ENCODE results near the gene DPH5.
"Not testable (repeated sequence)": the region's sequence is repeated elsewhere in the genome, so short reads cannot be mapped to it uniquely, and the experiment has no call there.

DPH5 gene, protein sequence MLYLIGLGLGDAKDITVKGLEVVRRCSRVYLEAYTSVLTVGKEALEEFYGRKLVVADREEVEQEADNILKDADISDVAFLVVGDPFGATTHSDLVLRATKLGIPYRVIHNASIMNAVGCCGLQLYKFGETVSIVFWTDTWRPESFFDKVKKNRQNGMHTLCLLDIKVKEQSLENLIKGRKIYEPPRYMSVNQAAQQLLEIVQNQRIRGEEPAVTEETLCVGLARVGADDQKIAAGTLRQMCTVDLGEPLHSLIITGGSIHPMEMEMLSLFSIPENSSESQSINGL

GRCh38 chr1:101025657-101026429 lies at the start of gene DPH5:
Gene DPH5 (minus strand): TSS chr1:101025784. CDS start chr1:101025443, 341 bp downstream.
- peaks cover 37% of the 10 kb centered on the region for H3K36me3 ChIP-seq (ENCODE audit: insufficient read depth, low read depth, low read length)
- H3K4me1 ChIP-seq (ENCODE audit: insufficient read depth, low read length) = peaks cover 6% of the 10 kb centered on the region; the same call in 1 of the 2 replicates
- no peaks in the 10 kb centered on the region for H3K27me3 ChIP-seq (ENCODE audit: insufficient read depth, low read length)
- H3K9me3 ChIP-seq (ENCODE audit: insufficient read depth, low read depth, low read length) = no peaks in the 10 kb centered on the region
- H3K4me3 ChIP-seq (ENCODE audit: low read length) = peak within 1 kb of the TSS; percentile 76
- H3K9ac ChIP-seq (ENCODE audit: low read depth, low read length) = peak within 1 kb of the TSS; percentile 88
- H3K27ac ChIP-seq (ENCODE audit: low read length) = peak within 1 kb of the TSS; percentile 50

GRCh38 chr1:101073836-101074235 lies 48.3 kb upstream of the DPH5 start:
- no peaks in the 10 kb centered on the region for H3K27me3 ChIP-seq (ENCODE audit: insufficient read depth, low read length)
- H3K9me3 ChIP-seq (ENCODE audit: insufficient read depth, low read depth, low read length) = no peaks in the 10 kb centered on the region
- no peak overlapping the region for H3K4me3 ChIP-seq (ENCODE audit: low read length)
- H3K4me1 ChIP-seq (ENCODE audit: insufficient read depth, low read length) = peaks cover 12% of the 10 kb centered on the region
- no peak overlapping the region for H3K27ac ChIP-seq (ENCODE audit: low read length)
- H3K9ac ChIP-seq (ENCODE audit: low read depth, low read length) = no peak overlapping the region
- no peaks in the 10 kb centered on the region for H3K36me3 ChIP-seq (ENCODE audit: insufficient read depth, low read depth, low read length)

- H3K36me3 ChIP-seq (ENCODE audit: insufficient read depth, low read depth, low read length) = no peaks in the 10 kb centered on the region
- H3K27ac ChIP-seq (ENCODE audit: low read length) = no peak overlapping the region
- H3K4me3 ChIP-seq (ENCODE audit: low read length) = no peak overlapping the region
- H3K4me1 ChIP-seq (ENCODE audit: insufficient read depth, low read length) = peaks cover 14% of the 10 kb centered on the region
- H3K9me3 ChIP-seq (ENCODE audit: insufficient read depth, low read depth, low read length) = no peaks in the 10 kb centered on the region
- no peak overlapping the region for H3K9ac ChIP-seq (ENCODE audit: low read depth, low read length)
- H3K27me3 ChIP-seq (ENCODE audit: insufficient read depth, low read length) = no peaks in the 10 kb centered on the region
Observed at GRCh38 chr1:101071470-101071891, 45.9 kb upstream of the DPH5 start.

DNA sequence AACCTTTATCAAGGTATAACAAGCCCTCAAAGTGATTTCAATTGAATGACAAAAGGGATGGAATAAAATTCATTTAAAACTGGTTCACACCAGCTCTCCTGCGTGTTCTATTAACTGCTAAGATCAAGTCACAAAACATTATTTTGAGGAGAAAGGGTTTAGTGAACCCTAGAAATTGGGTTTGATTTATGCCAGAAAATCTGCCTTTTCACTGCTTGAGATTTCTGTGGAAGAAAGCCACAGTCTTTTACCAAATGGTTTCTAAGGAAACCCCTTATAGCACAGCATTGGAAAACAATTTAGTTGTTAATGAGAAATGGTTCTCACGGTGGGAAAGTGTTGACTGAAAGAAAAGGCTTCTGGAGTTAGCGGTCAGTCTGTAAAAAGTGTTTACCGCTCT lies 43.6 kb upstream of the DPH5 start:
- Histone ChIP-seq H3K27me3 (ENCODE audit: insufficient read depth, low read length) (no peaks in the 10 kb centered on the region), H3K36me3 (ENCODE audit: insufficient read depth, low read depth, low read length) (no peaks in the 10 kb centered on the region), H3K9me3 (ENCODE audit: insufficient read depth, low read depth, low read length) (no peaks in the 10 kb centered on the region), H3K4me3 (ENCODE audit: low read length) (peak overlapping the region; percentile 34; the same call in 1 of the 2 replicates), H3K4me1 (ENCODE audit: insufficient read depth, low read length) (peaks cover 14% of the 10 kb centered on the region; the same call in 1 of the 2 replicates), H3K27ac (ENCODE audit: low read length) (no peak overlapping the region), H3K9ac (ENCODE audit: low read depth, low read length) (peak overlapping the region; percentile 27; the same call in 1 of the 2 replicates)

- not testable (repeated sequence) for H3K27ac ChIP-seq (ENCODE audit: low read length); H3K36me3 ChIP-seq (ENCODE audit: insufficient read depth, low read depth, low read length); H3K9ac ChIP-seq (ENCODE audit: low read depth, low read length); H3K27me3 ChIP-seq (ENCODE audit: insufficient read depth, low read length); H3K4me3 ChIP-seq (ENCODE audit: low read length); H3K9me3 ChIP-seq (ENCODE audit: insufficient read depth, low read depth, low read length)
- H3K4me1 ChIP-seq (ENCODE audit: insufficient read depth, low read length) = peaks cover 14% of the 10 kb centered on the region; the same call in 1 of the 2 replicates
Observed at GRCh38 chr1:101066937-101067335, 41.4 kb upstream of the DPH5 start.

DNA sequence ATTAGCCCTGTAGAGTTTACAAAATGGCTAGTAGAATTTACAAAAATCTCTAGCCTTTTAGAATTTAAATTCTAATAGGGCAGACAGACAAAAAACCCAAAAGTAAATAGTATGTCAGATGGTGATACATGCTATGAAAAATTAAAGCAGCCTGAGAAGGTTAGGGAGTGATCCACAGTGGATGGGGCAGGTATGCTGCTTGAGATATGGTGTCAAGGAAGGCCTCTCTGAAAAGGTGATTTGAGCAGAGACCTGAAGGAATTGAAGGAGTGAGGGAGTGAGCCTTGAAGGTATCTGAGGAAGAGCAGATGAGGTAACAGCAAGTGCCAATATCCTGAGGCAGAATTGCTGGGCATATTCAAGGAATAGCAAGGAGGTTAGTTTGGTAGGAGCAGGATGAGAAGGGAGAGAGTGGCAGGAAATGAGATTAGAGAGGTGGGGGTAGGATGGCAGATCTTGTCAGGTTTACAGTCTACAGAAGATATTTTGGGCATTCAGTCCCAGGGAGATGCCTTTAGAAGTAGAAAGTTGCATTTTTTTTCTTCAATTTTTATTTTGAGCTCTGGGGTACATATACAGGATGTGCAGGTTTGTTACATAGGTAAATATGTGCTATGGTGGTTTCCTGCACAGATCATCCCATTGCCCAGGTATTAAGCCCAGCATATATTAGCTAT lies 40.8 kb upstream of the DPH5 start:
- Histone ChIP-seq H3K9me3 (ENCODE audit: insufficient read depth, low read depth, low read length) (no peaks in the 10 kb centered on the region), H3K4me3 (ENCODE audit: low read length) (no peak overlapping the region), H3K4me1 (ENCODE audit: insufficient read depth, low read length) (peaks cover 14% of the 10 kb centered on the region; the same call in 1 of the 2 replicates), H3K36me3 (ENCODE audit: insufficient read depth, low read depth, low read length) (no peaks in the 10 kb centered on the region), H3K9ac (ENCODE audit: low read depth, low read length) (no peak overlapping the region), H3K27ac (ENCODE audit: low read length) (no peak overlapping the region), H3K27me3 (ENCODE audit: insufficient read depth, low read length) (no peaks in the 10 kb centered on the region)

DNA sequence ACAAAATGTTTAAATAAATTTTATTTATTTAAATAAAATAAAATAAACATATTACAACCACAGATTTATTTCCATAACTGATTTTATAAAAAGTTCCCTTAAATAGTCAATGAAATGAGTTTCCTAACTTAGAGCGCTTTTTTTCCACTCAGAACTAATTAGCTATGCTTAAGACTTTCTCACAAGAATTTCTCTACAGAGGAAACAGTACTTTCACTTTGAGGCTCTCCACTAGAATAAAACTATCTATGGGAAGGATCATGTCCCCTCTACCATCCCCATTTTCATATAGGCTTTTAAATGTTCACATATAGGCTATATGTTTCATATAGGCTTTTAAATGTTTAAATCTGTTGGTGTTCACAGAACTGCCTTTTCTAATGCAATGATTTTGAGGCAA lies 40.0 kb upstream of the DPH5 start:
- Histone ChIP-seq H3K9me3 (ENCODE audit: insufficient read depth, low read depth, low read length) (no peaks in the 10 kb centered on the region), H3K9ac (ENCODE audit: low read depth, low read length) (no peak overlapping the region), H3K36me3 (ENCODE audit: insufficient read depth, low read depth, low read length) (no peaks in the 10 kb centered on the region), H3K4me3 (ENCODE audit: low read length) (no peak overlapping the region), H3K27me3 (ENCODE audit: insufficient read depth, low read length) (no peaks in the 10 kb centered on the region), H3K4me1 (ENCODE audit: insufficient read depth, low read length) (peaks cover 14% of the 10 kb centered on the region; the same call in 1 of the 2 replicates), H3K27ac (ENCODE audit: low read length) (no peak overlapping the region)

DNA sequence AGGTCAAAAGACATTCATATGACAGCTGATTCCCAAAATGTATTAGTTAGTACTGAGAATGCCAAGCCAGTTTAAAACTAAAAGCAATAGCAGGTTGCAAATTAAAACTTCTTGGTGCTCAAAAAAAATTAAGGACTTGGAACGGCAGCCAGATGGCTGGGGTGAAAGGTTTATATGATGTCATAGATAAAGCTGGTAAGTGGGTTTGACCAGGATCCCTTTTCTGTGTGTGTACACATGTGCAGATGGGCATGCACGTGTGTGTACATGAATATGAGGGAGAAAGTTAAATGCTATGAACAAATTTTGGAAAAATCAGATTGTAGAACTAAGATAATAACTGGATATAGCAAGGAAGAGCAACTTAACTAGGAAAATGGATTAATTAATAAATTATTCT lies 39.1 kb upstream of the DPH5 start:
- Histone ChIP-seq H3K4me1 (ENCODE audit: insufficient read depth, low read length) (peaks cover 8% of the 10 kb centered on the region; the same call in 1 of the 2 replicates), H3K27me3 (ENCODE audit: insufficient read depth, low read length) (no peaks in the 10 kb centered on the region), H3K9me3 (ENCODE audit: insufficient read depth, low read depth, low read length) (no peaks in the 10 kb centered on the region), H3K27ac (ENCODE audit: low read length) (no peak overlapping the region), H3K4me3 (ENCODE audit: low read length) (no peak overlapping the region), H3K9ac (ENCODE audit: low read depth, low read length) (no peak overlapping the region), H3K36me3 (ENCODE audit: insufficient read depth, low read depth, low read length) (no peaks in the 10 kb centered on the region)

DNA sequence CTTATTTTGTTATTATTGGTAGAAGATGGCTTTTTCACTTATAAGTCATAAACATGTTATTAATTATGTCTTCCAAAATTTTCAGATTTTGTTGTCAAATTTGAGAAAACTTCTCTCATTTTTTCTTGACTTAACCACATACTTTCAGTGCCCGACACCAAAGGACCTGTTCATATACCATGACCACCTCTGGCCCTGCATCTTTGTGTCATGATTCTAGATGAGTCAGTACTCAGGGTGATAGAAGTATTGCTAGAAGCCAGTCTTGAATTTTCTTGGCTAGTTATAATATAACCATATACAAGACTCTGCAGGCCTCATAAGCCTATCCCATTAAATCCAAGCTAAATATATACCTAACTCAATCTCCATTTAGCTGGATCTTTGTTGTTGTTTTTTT lies 35.4 kb upstream of the DPH5 start:
- Histone ChIP-seq H3K27me3 (ENCODE audit: insufficient read depth, low read length) (no peaks in the 10 kb centered on the region), H3K27ac (ENCODE audit: low read length) (no peak overlapping the region), H3K36me3 (ENCODE audit: insufficient read depth, low read depth, low read length) (no peaks in the 10 kb centered on the region), H3K4me1 (ENCODE audit: insufficient read depth, low read length) (no peaks in the 10 kb centered on the region), H3K4me3 (ENCODE audit: low read length) (no peak overlapping the region), H3K9ac (ENCODE audit: low read depth, low read length) (no peak overlapping the region), H3K9me3 (ENCODE audit: insufficient read depth, low read depth, low read length) (no peaks in the 10 kb centered on the region)

DNA sequence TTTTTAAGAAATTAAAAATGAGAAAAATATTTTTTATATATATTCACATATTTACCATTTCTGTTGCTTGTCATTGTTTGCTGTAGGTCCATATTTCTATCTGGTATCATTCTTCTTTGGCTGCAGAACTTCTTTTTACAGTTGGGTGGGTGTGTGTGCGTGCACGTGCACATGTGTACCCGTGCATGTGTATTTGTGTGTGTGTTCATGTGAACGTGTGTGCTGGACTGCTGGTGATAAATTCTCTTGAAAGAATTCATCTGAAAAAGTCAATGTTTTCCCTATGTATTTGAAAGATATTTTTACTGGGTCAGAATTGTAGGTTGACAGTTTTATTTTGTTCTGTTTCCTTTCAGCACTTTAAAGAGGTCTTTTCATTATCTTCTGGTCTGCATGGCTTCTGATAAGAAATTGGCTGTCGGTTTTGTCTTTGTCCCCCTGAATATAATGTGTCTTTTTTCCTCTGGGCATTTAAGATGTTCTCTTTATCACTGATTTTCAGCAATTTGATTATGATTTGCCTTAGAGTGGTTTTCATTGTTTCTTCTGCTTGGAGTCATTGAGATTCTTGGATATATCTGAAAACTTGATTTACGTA lies 34.5 kb upstream of the DPH5 start:
- Histone ChIP-seq H3K27ac (ENCODE audit: low read length) (no peak overlapping the region), H3K36me3 (ENCODE audit: insufficient read depth, low read depth, low read length) (no peaks in the 10 kb centered on the region), H3K9ac (ENCODE audit: low read depth, low read length) (no peak overlapping the region), H3K4me1 (ENCODE audit: insufficient read depth, low read length) (no peaks in the 10 kb centered on the region), H3K9me3 (ENCODE audit: insufficient read depth, low read depth, low read length) (no peaks in the 10 kb centered on the region), H3K4me3 (ENCODE audit: low read length) (no peak overlapping the region), H3K27me3 (ENCODE audit: insufficient read depth, low read length) (no peaks in the 10 kb centered on the region)

- Histone ChIP-seq H3K4me1 (ENCODE audit: insufficient read depth, low read length) (no peaks in the 10 kb centered on the region), H3K36me3 (ENCODE audit: insufficient read depth, low read depth, low read length) (no peaks in the 10 kb centered on the region), H3K27me3 (ENCODE audit: insufficient read depth, low read length) (no peaks in the 10 kb centered on the region), H3K27ac (ENCODE audit: low read length) (no peak overlapping the region), H3K4me3 (ENCODE audit: low read length) (no peak overlapping the region), H3K9me3 (ENCODE audit: insufficient read depth, low read depth, low read length) (no peaks in the 10 kb centered on the region), H3K9ac (ENCODE audit: low read depth, low read length) (no peak overlapping the region)
Observed at GRCh38 chr1:101055623-101056022, 30.0 kb upstream of the DPH5 start.
